GM21529 (cell line): ENCODE measurements around the gene TRAF1.

Experiments used
- ATAC-seq: cut with Tn5 transposase; IDR thresholded peaks from one replicate; pipeline ENCODE4 v1.9.1; 2021; ENCODE audit not compliant: unreplicated experiment

The TRAF1 gene

GRCh38 chr9:120853198-120853597, 73.4 kb downstream of the TRAF1 start:
- ATAC-seq, result no peak
